ENCODE data around the gene AMOTL2.
A peak's percentile ranks its signal among the peaks of the same experiment; 100 is the strongest.

AMOTL2 gene

DNA sequence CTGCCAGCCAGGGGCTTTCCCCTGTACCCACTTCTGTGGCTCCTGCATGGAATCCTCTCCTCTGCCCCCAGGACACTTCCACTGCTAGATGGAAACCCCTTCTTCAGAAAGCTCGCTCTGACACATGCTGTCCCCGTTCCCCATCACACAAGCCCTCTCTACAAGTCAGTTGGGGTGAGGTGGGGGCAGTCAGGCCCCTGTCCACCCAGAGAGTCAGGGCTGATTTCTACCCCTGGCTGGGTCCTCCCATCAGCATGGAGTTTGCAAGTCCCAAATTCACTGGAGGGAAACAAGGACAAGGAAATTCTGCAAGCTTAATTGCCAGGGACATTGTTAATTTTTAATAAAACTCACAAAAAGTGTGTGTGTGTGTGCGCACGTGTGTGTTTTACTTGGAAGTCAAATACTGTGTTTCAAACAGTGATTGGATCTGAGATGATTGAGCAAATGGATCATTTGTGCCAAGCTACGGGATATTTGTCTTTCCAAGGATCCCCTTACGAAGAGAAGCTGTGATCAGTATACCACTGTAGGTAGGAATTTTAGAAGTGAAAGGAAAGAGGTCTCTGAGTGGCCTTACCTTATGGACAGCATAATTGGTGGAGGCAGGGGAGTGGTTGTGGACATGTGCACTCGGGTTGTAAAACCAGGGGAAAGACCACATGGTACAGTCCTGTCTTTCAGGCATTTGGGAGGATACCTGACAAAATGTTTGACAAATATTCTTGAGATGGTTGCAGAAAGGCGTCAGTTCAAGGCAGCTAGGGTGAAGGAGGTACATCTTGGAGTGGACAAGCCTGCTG lies 1.5 kb upstream of the AMOTL2 start:
- FAIRE-seq, result no peak

GRCh38 chr3:134374791-134375581 lies 739 bp upstream of the AMOTL2 start:
- no peak for DNase-seq (ENCODE audit: insufficient read length, low spot score)
- no peak for TF ChIP-seq CTCF (IDR thresholded peaks at IDR 0.05; ENCODE audit: insufficient read depth, missing control alignments)
- FAIRE-seq, result no peak

More for the DNA sequence above, 1.5 kb upstream of the AMOTL2 start:
- TF ChIP-seq CTCF (IDR thresholded peaks at IDR 0.05; ENCODE audit: insufficient read depth, missing control alignments), result no peak
- DNase-seq (ENCODE audit: insufficient read length, low spot score), result no peak

DNA sequence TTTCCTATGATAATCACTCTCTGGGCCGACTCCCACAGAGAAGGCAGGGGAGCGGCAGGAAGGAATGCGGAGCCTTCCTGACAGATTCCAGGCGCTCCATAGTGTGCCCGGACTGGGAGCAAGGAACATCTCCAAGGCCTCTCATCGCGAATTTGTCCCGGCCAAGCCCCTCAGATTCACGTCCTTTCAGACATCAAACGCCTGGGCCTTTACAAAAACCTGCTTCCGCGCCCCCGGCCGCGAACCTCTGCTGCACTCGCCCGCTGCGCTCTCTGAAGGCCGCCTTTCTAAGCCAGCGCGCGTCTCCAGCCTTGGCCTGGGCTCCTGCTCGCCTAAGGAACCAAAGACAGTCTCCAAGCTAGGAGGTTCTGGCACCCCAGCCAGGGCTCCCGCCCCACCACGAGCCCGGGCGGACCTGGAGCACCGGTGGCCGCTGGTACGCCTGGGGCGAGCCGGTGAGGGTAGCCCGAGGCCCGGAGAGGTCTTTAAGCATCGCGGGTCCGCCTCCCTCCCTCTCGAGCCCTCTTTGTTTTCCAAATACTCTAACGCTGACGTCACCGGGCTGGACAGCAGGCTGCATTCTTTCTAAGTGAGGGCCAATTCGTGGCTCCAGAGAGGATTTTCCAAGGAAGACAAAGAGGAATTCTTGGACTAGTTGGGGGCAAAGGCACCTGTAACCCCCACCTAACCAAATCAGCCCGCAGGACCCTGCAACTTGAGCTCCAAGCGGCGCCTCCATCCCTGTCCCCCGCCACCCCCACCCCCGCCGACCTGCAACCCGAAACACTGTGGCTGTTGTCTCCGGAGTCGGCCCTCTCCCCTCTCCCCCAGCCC lies 759 bp downstream of the AMOTL2 start:
- FAIRE-seq, result no peak

GRCh38 chr3:134372396-134373270 lies 1.6 kb downstream of the AMOTL2 start:
- no peak for TF ChIP-seq CTCF (IDR thresholded peaks at IDR 0.05; ENCODE audit: insufficient read depth, missing control alignments)
- no peak for DNase-seq (ENCODE audit: insufficient read length, low spot score)
- no peak for FAIRE-seq

More for the DNA sequence above, 759 bp downstream of the AMOTL2 start:
- DNase-seq (ENCODE audit: insufficient read length, low spot score), result no peak
- TF ChIP-seq CTCF (IDR thresholded peaks at IDR 0.05; ENCODE audit: insufficient read depth, missing control alignments), result no peak

GRCh38 chr3:134371542-134372324 lies 2.5 kb downstream of the AMOTL2 start:
- DNase-seq (ENCODE audit: insufficient read length, low spot score) (no peak), FAIRE-seq (no peak)
- TF ChIP-seq CTCF (IDR thresholded peaks at IDR 0.05; ENCODE audit: insufficient read depth, missing control alignments), result peak; percentile 18
